Smooth muscle cell (in vitro differentiated cells): ENCODE data around the gene SDR42E1. TPM values are rescaled to one million over a fixed set of nuclear protein-coding genes. Genes with fewer than 3 reads are reported as not detected.

ENCODE experiments used
- DNase-seq: peaks from one replicate; lab custom pipeline; 2025; ENCODE audit not compliant: unreplicated experiment; lab: John Stamatoyannopoulos, UW
- H2AFZ ChIP-seq: fragments of 200-600 bp; sonication (generic); 2 replicates; pipeline ENCODE4 v1.6.0; 2016; ENCODE audit warnings: antibody characterized with exemption, low read depth, mild to moderate bottlenecking
- H3F3A ChIP-seq: fragments of 200-600 bp; sonication (generic); 2 replicates; pipeline ENCODE4 v1.6.0; 2017; ENCODE audit warnings: antibody characterized with exemption, low read depth
- H3K27ac ChIP-seq: fragments of 200-600 bp; sonication (generic); 2 replicates; pipeline ENCODE4 v1.5.1; 2016; ENCODE audit warnings: low read depth, mild to moderate bottlenecking
- H3K27me3 ChIP-seq: fragments of 200-600 bp; sonication (generic); 2 replicates; pipeline ENCODE4 v1.6.1; 2016; ENCODE audit warnings: low read depth, mild to moderate bottlenecking
- H3K36me3 ChIP-seq: fragments of 200-600 bp; sonication (generic); 2 replicates; pipeline ENCODE4 v1.5.1; 2016; ENCODE audit warnings: low read depth
- H3K4me1 ChIP-seq: fragments of 200-600 bp; sonication (generic); 2 replicates; pipeline ENCODE4 v1.5.1; 2016; ENCODE audit warnings: low read depth
- H3K4me2 ChIP-seq: fragments of 200-600 bp; sonication (generic); 2 replicates; pipeline ENCODE4 v1.6.0; 2016; ENCODE audit warnings: mild to moderate bottlenecking
- H3K4me3 ChIP-seq: fragments of 200-600 bp; sonication (generic); 2 replicates; pipeline ENCODE4 v1.5.1; 2016; ENCODE audit warnings: mild to moderate bottlenecking
- H3K79me2 ChIP-seq: fragments of 200-600 bp; sonication (generic); 2 replicates; pipeline ENCODE4 v1.6.0; 2016; ENCODE audit warnings: low read depth, mild to moderate bottlenecking
- H3K9ac ChIP-seq: fragments of 200-600 bp; sonication (generic); 2 replicates; pipeline ENCODE4 v1.6.0; 2016; ENCODE audit warnings: low read depth
- H3K9me3 ChIP-seq: fragments of 200-600 bp; sonication (generic); replicated peaks from 2 replicates; pipeline ENCODE4 v1.5.1; 2016; ENCODE audit warnings: low read depth
- H4K20me1 ChIP-seq: fragments of 200-600 bp; sonication (generic); 2 replicates; pipeline ENCODE4 v1.6.0; 2016; ENCODE audit warnings: low read depth
- WGBS: methylation state at CpG from one replicate; pipeline ENCODE4 v1.1.7; 2016; ENCODE audit warnings: low lambda C conversion rate; 5-methylcytosine and 5-hydroxymethylcytosine counted together
- polyA plus RNA-seq: library from polyadenylated mRNA; unstranded; fragments of >200 nt; fragmentation: Nextera tagmentation; extraction: Ambion mirVana; gene quantifications from 2 replicates; pipeline ENCODE4 v1.2.1, GENCODE V29; 2016
- total RNA-seq: library from RNA; depleted of rRNA; stranded (reverse); fragments of >200 nt; gene quantifications from 2 replicates; pipeline ENCODE4 v1.2.3, GENCODE V29; 2014
- TF ChIP-seq, protein P1 (sequence below): fragments of 200-600 bp; sonication (generic); IDR thresholded peaks from 2 replicates; pipeline ENCODE4 v1.5.1; 2017; ENCODE audit warnings: borderline replicate concordance, mild to moderate bottlenecking, antibody characterized with exemption; ENCODE audit not compliant: insufficient read depth, poor library complexity, severe bottlenecking

SDR42E1 gene
- total and polyA plus RNA-seq, 2 experiments from 2014 or later, result not detected

DNA sequence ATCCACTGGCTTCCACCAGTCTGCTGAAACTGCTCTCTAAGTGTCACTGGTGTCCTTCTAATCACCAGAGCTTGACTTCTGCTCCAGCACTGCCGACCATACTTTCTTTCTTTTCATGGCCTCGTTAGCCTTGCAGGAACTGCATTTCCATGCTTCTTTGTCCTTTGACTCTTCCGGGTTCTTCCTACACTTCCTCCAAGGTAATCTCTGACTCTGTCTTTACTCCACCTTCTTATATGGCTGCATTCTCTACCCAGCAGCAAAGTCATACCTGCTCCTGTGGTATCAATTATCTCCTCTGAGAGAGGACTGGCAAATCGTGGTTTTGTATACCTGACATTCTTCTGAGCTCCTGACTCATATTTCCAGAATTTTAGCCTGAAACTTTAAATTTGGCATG lies 30.3 kb upstream of the SDR42E1 start:
- H3K27ac ChIP-seq, result no peak overlapping the region
- TF ChIP-seq, protein P1, sequence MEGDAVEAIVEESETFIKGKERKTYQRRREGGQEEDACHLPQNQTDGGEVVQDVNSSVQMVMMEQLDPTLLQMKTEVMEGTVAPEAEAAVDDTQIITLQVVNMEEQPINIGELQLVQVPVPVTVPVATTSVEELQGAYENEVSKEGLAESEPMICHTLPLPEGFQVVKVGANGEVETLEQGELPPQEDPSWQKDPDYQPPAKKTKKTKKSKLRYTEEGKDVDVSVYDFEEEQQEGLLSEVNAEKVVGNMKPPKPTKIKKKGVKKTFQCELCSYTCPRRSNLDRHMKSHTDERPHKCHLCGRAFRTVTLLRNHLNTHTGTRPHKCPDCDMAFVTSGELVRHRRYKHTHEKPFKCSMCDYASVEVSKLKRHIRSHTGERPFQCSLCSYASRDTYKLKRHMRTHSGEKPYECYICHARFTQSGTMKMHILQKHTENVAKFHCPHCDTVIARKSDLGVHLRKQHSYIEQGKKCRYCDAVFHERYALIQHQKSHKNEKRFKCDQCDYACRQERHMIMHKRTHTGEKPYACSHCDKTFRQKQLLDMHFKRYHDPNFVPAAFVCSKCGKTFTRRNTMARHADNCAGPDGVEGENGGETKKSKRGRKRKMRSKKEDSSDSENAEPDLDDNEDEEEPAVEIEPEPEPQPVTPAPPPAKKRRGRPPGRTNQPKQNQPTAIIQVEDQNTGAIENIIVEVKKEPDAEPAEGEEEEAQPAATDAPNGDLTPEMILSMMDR, result no peak

DNA sequence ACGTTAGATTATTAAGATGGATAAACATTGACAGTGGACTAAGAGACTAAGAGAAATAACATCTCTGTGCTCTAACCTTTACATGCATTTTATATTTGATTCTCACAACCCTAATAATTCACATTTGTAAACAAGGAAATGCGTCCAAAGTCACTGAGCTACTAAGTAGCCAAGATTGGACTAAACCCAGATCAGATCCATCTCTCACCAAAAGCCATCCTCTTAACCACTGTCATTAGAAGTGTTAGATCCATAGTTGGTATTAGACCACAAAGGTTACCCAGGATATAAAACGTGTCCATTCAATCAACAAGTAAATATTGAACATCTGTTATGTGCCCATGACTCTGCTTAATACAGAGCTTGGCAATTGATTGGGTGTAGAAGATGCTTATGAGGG lies 29.0 kb upstream of the SDR42E1 start:
- no peak overlapping the region for H2AFZ ChIP-seq
- H3F3A ChIP-seq, result no peaks in the 10 kb centered on the region
- H3K4me2 ChIP-seq, result no peak overlapping the region
- no peak for DNase-seq
- H3K4me3 ChIP-seq, result no peak overlapping the region
- no peaks in the 10 kb centered on the region for H3K9me3 ChIP-seq
- 86% methylated on average over 3 of the region's 3 CpGs for WGBS
- no peaks in the 10 kb centered on the region for H3K79me2 ChIP-seq
- no peak overlapping the region for H3K9ac ChIP-seq
- TF ChIP-seq, protein P1, result no peak
- no peak overlapping the region for H3K27ac ChIP-seq
- H3K36me3 ChIP-seq, result no peaks in the 10 kb centered on the region
- peaks cover 24% of the 10 kb centered on the region for H3K4me1 ChIP-seq
- no peaks in the 10 kb centered on the region for H4K20me1 ChIP-seq
- no peaks in the 10 kb centered on the region for H3K27me3 ChIP-seq

More for the DNA sequence above, 30.3 kb upstream of the SDR42E1 start:
- Histone ChIP-seq H4K20me1 (no peaks in the 10 kb centered on the region), H3K9ac (no peak overlapping the region), H3K4me1 (peaks cover 35% of the 10 kb centered on the region), H3K9me3 (no peaks in the 10 kb centered on the region), H3K4me2 (no peak overlapping the region), H3K79me2 (no peaks in the 10 kb centered on the region), H3K4me3 (no peak overlapping the region), H3K36me3 (no peaks in the 10 kb centered on the region), H3F3A (no peaks in the 10 kb centered on the region), H3K27me3 (no peaks in the 10 kb centered on the region), H2AFZ (no peak overlapping the region)
- no peak for DNase-seq
- WGBS, result 88% methylated on average over 4 of the region's 4 CpGs

DNA sequence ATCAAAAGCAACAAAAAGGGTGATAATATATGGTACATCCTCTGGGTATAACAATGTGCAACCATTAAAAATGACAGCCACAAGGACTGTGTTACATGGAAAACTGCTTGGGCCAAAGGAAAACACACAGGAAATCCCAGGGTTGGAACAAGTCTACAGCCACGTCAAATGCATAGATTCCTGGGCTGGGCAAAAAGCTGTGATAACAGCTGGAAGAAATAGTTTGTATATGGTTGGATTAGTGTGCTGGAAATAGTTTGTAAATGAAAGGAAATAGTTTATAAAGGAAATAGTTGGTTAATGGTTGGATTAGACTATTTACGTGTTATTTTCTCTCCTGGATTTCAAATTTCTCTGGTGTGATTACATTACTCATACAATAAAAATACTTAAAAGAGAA lies 26.4 kb upstream of the SDR42E1 start:
- 22% methylated on average over 2 of the region's 2 CpGs for WGBS
- H3K4me2 ChIP-seq, result peak overlapping the region; percentile 79
- H3K4me3 ChIP-seq, result peak overlapping the region; percentile 46

DNA sequence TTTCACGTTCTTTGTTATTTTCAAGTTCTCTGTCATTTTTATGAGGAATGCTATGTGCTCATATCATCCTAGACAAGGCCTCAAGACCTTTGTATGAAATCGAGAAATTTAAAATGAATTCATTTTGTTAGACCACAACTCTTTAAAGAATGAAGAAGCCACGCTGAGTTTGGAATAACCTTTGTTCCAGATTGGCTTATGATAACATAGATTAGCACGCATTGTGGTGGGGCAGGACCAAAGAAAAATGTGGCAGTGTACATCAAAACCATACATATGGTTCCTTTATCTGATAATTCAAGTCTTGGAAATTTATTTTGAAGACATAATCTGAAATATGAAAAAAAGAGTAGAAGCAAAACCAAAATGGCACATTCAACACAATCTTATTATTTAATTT lies 26.0 kb upstream of the SDR42E1 start:
- peak overlapping the region; percentile 82 for H3K27ac ChIP-seq

More for the DNA sequence above, 26.4 kb upstream of the SDR42E1 start:
- Histone ChIP-seq H3K4me1 (peaks cover 9% of the 10 kb centered on the region), H3K36me3 (no peaks in the 10 kb centered on the region), H2AFZ (no peak overlapping the region), H3F3A (no peaks in the 10 kb centered on the region), H4K20me1 (no peaks in the 10 kb centered on the region), H3K27me3 (no peaks in the 10 kb centered on the region), H3K79me2 (no peaks in the 10 kb centered on the region), H3K27ac (peak overlapping the region; percentile 82), H3K9ac (no peak overlapping the region), H3K9me3 (no peaks in the 10 kb centered on the region)
- TF ChIP-seq, protein P1, result no peak
- DNase-seq, result no peak

More for the DNA sequence above, 26.0 kb upstream of the SDR42E1 start:
- Histone ChIP-seq H3K36me3 (no peaks in the 10 kb centered on the region), H3K9ac (peak overlapping the region; percentile 45), H3K9me3 (no peaks in the 10 kb centered on the region), H3K4me3 (peak overlapping the region; percentile 46), H3K79me2 (no peaks in the 10 kb centered on the region), H4K20me1 (no peaks in the 10 kb centered on the region), H3K4me1 (peaks cover 9% of the 10 kb centered on the region), H3F3A (no peaks in the 10 kb centered on the region), H2AFZ (no peak overlapping the region), H3K27me3 (no peaks in the 10 kb centered on the region), H3K4me2 (peak overlapping the region; percentile 79)
- DNase-seq, result no peak
- TF ChIP-seq, protein P1, result no peak
- WGBS, result 59% methylated on average over 4 of the region's 4 CpGs
